Neural cell (in vitro differentiated cells): Measurements from ENCODE around the gene PRODH. TPM values are rescaled to one million over a fixed set of nuclear protein-coding genes. Genes with fewer than 3 reads are reported as not detected.

ENCODE experiments used
- H2AFZ ChIP-seq: fragments of 200-600, 300-800 bp; sonication (generic), shearing (Covaris generic); 2 replicates; pipeline ENCODE4 v1.6.0; 2014; ENCODE audit warnings: low read depth, mild to moderate bottlenecking, antibody characterized with exemption, low read length, moderate library complexity
- H3F3A ChIP-seq: fragments of 200-600 bp; shearing (Covaris generic); 2 replicates; pipeline ENCODE4 v1.6.1; 2016; ENCODE audit warnings: mild to moderate bottlenecking, moderate library complexity, mixed read lengths, antibody characterized with exemption, low read length; ENCODE audit not compliant: insufficient read depth, poor library complexity, severe bottlenecking
- H3K27ac ChIP-seq: fragments of 200-600, 300-800 bp; sonication (generic), shearing (Covaris generic); 2 replicates; pipeline ENCODE4 v1.5.1; 2014; ENCODE audit warnings: mild to moderate bottlenecking, low read length, moderate library complexity
- H3K27me3 ChIP-seq: fragments of 300-800, 200-600 bp; sonication (generic), shearing (Covaris generic); 2 replicates; pipeline ENCODE4 v1.6.0; 2014; ENCODE audit warnings: mild to moderate bottlenecking, low read depth, low read length, moderate library complexity; ENCODE audit not compliant: insufficient read depth
- H3K36me3 ChIP-seq: fragments of 300-800, 200-600 bp; sonication (generic), shearing (Covaris generic); 2 replicates; pipeline ENCODE4 v1.5.1; 2014; ENCODE audit warnings: mild to moderate bottlenecking, antibody characterized with exemption, low read length, moderate library complexity; ENCODE audit not compliant: insufficient read depth
- H3K4me2 ChIP-seq: fragments of 300-800, 200-600 bp; sonication (generic), shearing (Covaris generic); 2 replicates; pipeline ENCODE4 v1.6.0; 2014; ENCODE audit warnings: mild to moderate bottlenecking, low read length
- H3K4me3 ChIP-seq: fragments of 300-800, 200-600 bp; sonication (generic), shearing (Covaris generic); 2 replicates; pipeline ENCODE4 v1.5.1; 2014; ENCODE audit warnings: mild to moderate bottlenecking, low read length, moderate library complexity
- H3K79me2 ChIP-seq: fragments of 200-600 bp; shearing (Covaris generic); replicated peaks from 2 replicates; pipeline ENCODE4 v1.6.0; 2014; ENCODE audit warnings: mild to moderate bottlenecking, low read length, moderate library complexity; ENCODE audit not compliant: insufficient read depth
- H3K9ac ChIP-seq: fragments of 300-800, 200-600 bp; sonication (generic), shearing (Covaris generic); 2 replicates; pipeline ENCODE4 v1.6.1; 2016; ENCODE audit warnings: mild to moderate bottlenecking, low read length, mixed read lengths
- H3K9me2 ChIP-seq: fragments of 200-600 bp; shearing (Covaris generic); 2 replicates; pipeline ENCODE4 v1.6.1; 2016; ENCODE audit warnings: mild to moderate bottlenecking, low read length, mixed read lengths; ENCODE audit not compliant: insufficient read depth
- H3K9me3 ChIP-seq: fragments of 200-600, 300-800 bp; sonication (generic), shearing (Covaris generic); 2 replicates; pipeline ENCODE4 v1.6.1; 2016; ENCODE audit warnings: mild to moderate bottlenecking, mixed run types, low read length, moderate library complexity, mixed read lengths
- H4K20me1 ChIP-seq: fragments of 200-600 bp; shearing (Covaris generic); 2 replicates; pipeline ENCODE4 v1.6.1; 2016; ENCODE audit warnings: mild to moderate bottlenecking, mixed run types; ENCODE audit not compliant: insufficient read depth
- EP300 ChIP-seq: fragments of 450-650 bp; conservative IDR thresholded peaks from 2 replicates; pipeline ENCODE4 v1.6.1; 2014; ENCODE audit warnings: antibody characterized with exemption, mild to moderate bottlenecking, moderate library complexity; ENCODE audit not compliant: poor library complexity, severe bottlenecking
- EZH2 ChIP-seq: fragments of 200-600, 300-800 bp; shearing (Covaris generic), sonication (generic); IDR thresholded peaks from 2 replicates; pipeline ENCODE4 v1.6.1; 2014; ENCODE audit warnings: antibody characterized with exemption, low read length, borderline replicate concordance, mild to moderate bottlenecking; ENCODE audit not compliant: insufficient read depth, poor library complexity, severe bottlenecking
- MXI1 ChIP-seq: fragments of 450-650 bp; conservative IDR thresholded peaks from 2 replicates; pipeline ENCODE4 v1.6.1; 2014; ENCODE audit warnings: antibody characterized with exemption, mild to moderate bottlenecking; ENCODE audit not compliant: poor library complexity, severe bottlenecking
- POLR2AphosphoS5 ChIP-seq: IDR thresholded peaks from 2 replicates; pipeline ENCODE4 v1.6.1; 2012
- RAD21 ChIP-seq: fragments of 450-650 bp; conservative IDR thresholded peaks from 2 replicates; pipeline ENCODE4 v1.6.1; 2014; ENCODE audit warnings: antibody characterized with exemption, mild to moderate bottlenecking, moderate library complexity
- REST ChIP-seq: IDR thresholded peaks from 2 replicates; pipeline ENCODE4 v1.6.1; 2012; ENCODE audit warnings: borderline replicate concordance
- SMC3 ChIP-seq: fragments of 450-650 bp; conservative IDR thresholded peaks from 2 replicates; pipeline ENCODE4 v1.6.1; 2014; ENCODE audit warnings: antibody characterized with exemption, mild to moderate bottlenecking, moderate library complexity; ENCODE audit not compliant: poor library complexity
- TAF1 ChIP-seq: IDR thresholded peaks from 2 replicates; pipeline ENCODE4 v1.6.1; 2012; ENCODE audit warnings: low read depth
- polyA plus RNA-seq: library from polyadenylated mRNA; depleted of rRNA; stranded (reverse); fragments of >200 nt; gene quantifications from 2 replicates; pipeline ENCODE4 v1.2.3, GENCODE V29; 2014
- TF ChIP-seq, protein P1 (sequence below): fragments of 450-650 bp; IDR thresholded peaks from 2 replicates; pipeline ENCODE4 v1.5.1; 2014; ENCODE audit warnings: antibody characterized with exemption, mild to moderate bottlenecking, moderate library complexity; ENCODE audit not compliant: poor library complexity, severe bottlenecking

The PRODH gene
- polyA plus RNA-seq, 1 donor from 2014 or later: 0.31 TPM

DNA sequence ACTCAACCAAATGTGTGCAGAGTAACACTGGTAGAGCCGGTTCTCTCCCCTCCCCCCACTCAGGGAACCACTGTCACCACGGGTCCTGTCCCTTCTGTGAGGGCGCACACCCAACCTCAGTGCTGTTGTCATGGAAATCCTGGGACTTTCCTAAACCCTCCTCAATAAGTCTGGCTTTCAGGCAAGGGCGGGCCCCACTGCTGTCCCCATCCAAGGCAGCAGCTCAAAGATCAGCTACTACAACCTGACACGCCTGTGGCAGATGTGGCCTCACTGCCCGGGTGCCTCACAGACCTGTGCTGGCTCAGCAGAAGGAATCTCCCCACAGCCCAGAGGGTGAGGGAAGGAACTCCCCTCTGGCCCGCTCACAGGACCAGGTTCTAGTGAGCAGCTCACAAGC is 2.2 kb downstream of the PRODH start:
- H3K9me3 ChIP-seq: no peaks in the 10 kb centered on the region
- no peaks in the 10 kb centered on the region for H4K20me1 ChIP-seq
- H2AFZ ChIP-seq: no peak overlapping the region
- no peaks in the 10 kb centered on the region for H3F3A ChIP-seq
- TF ChIP-seq REST (no peak), SMC3 (no peak), POLR2AphosphoS5 (no peak), MXI1 (no peak), TAF1 (no peak), EP300 (no peak), RAD21 (no peak), EZH2 (no peak)
- TF ChIP-seq, protein P1, sequence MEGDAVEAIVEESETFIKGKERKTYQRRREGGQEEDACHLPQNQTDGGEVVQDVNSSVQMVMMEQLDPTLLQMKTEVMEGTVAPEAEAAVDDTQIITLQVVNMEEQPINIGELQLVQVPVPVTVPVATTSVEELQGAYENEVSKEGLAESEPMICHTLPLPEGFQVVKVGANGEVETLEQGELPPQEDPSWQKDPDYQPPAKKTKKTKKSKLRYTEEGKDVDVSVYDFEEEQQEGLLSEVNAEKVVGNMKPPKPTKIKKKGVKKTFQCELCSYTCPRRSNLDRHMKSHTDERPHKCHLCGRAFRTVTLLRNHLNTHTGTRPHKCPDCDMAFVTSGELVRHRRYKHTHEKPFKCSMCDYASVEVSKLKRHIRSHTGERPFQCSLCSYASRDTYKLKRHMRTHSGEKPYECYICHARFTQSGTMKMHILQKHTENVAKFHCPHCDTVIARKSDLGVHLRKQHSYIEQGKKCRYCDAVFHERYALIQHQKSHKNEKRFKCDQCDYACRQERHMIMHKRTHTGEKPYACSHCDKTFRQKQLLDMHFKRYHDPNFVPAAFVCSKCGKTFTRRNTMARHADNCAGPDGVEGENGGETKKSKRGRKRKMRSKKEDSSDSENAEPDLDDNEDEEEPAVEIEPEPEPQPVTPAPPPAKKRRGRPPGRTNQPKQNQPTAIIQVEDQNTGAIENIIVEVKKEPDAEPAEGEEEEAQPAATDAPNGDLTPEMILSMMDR: no peak
- no peak overlapping the region for H3K4me3 ChIP-seq
- H3K4me2 ChIP-seq: no peak overlapping the region
- no peak overlapping the region for H3K9ac ChIP-seq
- H3K9me2 ChIP-seq: no peaks in the 10 kb centered on the region
- H3K27ac ChIP-seq: no peak overlapping the region
- H3K36me3 ChIP-seq: no peaks in the 10 kb centered on the region
- no peaks in the 10 kb centered on the region for H3K79me2 ChIP-seq
- no peaks in the 10 kb centered on the region for H3K27me3 ChIP-seq

DNA sequence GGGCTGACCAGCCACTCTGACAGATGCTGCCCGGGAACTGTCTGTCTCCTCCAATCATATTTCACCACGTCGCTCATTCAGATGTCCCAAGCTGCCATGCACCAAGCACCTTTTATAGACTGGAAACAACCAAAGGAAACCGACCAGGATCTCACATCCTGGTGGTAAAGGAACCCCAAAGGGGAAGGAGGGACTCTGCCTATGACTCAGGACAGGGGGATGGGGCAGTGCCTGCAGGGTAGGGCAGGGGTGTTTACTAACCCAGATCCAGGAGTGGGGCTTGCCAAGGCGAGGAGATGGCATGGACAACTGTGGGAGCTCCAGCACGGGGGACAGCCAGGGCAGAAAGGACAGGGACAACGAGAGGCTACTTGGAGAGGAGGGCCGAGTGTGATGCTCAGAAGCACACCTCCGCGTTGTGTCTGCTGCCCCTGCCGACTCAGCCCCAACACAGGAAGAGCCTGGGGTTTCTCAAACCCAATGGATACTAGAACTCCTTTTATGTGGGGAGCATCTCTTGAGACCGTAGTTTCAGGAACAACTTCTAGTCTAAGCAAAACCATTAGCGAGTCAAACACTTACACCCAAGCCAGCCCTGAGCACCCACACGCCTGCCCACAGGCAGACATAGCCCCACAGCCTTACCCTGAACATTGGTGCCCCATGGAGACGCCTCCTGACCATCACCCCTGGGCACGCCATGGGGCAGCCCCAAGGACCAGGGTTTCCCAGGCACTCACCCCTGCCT is 4.0 kb downstream of the PRODH start:
- TF ChIP-seq EZH2: no peak
- TF ChIP-seq TAF1: no peak
- TF ChIP-seq MXI1: no peak
- no peak for TF ChIP-seq SMC3
- TF ChIP-seq, protein P1: no peak
- no peak for TF ChIP-seq REST
- TF ChIP-seq EP300: no peak
- TF ChIP-seq RAD21: no peak
- no peak for TF ChIP-seq POLR2AphosphoS5
- no peak overlapping the region for H3K4me2 ChIP-seq
- H2AFZ ChIP-seq: no peak overlapping the region
- no peak overlapping the region for H3K9ac ChIP-seq
- no peaks in the 10 kb centered on the region for H3K9me3 ChIP-seq
- H3K27me3 ChIP-seq: no peaks in the 10 kb centered on the region
- no peaks in the 10 kb centered on the region for H3K79me2 ChIP-seq
- no peak overlapping the region for H3K27ac ChIP-seq
- H3F3A ChIP-seq: no peaks in the 10 kb centered on the region
- H4K20me1 ChIP-seq: no peaks in the 10 kb centered on the region
- H3K4me3 ChIP-seq: no peak overlapping the region
- no peaks in the 10 kb centered on the region for H3K36me3 ChIP-seq
- no peaks in the 10 kb centered on the region for H3K9me2 ChIP-seq
